ENCODE measurements around the gene TCOF1.

- TF ChIP-seq POLR2AphosphoS5 (IDR thresholded peaks at IDR 0.05) (no peak), CTCF (IDR thresholded peaks at IDR 0.05) (no peak), POLR2A (IDR thresholded peaks at IDR 0.05) (no peak), EP300 (IDR thresholded peaks at IDR 0.05) (no peak)
Measured at GRCh38 chr5:150368526-150368925, 11.0 kb downstream of the TCOF1 start.
